HG03045 (cell line): ENCODE measurements around the gene PPARA.

Experiments
- ATAC-seq: cut with Tn5 transposase; IDR thresholded peaks from one replicate; pipeline ENCODE4 v1.9.1; 2021; ENCODE audit warnings: mild to moderate bottlenecking, moderate library complexity; ENCODE audit not compliant: unreplicated experiment

The PPARA gene

GRCh38 chr22:46202897-46203600, 52.7 kb downstream of the PPARA start:
- ATAC-seq = no peak

GRCh38 chr22:46203601-46203980, 53.3 kb downstream of the PPARA start:
- ATAC-seq = no peak

GRCh38 chr22:46209262-46209661, 58.9 kb downstream of the PPARA start:
- no peak for ATAC-seq

- ATAC-seq = no peak
Observed at GRCh38 chr22:46212195-46212594, 61.9 kb downstream of the PPARA start.

- ATAC-seq = no peak
Observed at GRCh38 chr22:46213052-46213451, 62.7 kb downstream of the PPARA start.

GRCh38 chr22:46214149-46214548, 63.8 kb downstream of the PPARA start:
- ATAC-seq = no peak

GRCh38 chr22:46214616-46215015, 64.3 kb downstream of the PPARA start:
- ATAC-seq = no peak

GRCh38 chr22:46219636-46220035, 69.3 kb downstream of the PPARA start:
- ATAC-seq = no peak

GRCh38 chr22:46220921-46221320, 70.6 kb downstream of the PPARA start:
- ATAC-seq = no peak

- ATAC-seq = no peak
Observed at GRCh38 chr22:46224044-46224897, 73.9 kb downstream of the PPARA start.

GRCh38 chr22:46224898-46225290, 74.6 kb downstream of the PPARA start:
- ATAC-seq = no peak

GRCh38 chr22:46225631-46226030, 75.3 kb downstream of the PPARA start:
- ATAC-seq = no peak

- no peak for ATAC-seq
Observed at GRCh38 chr22:46226577-46226976, 76.3 kb downstream of the PPARA start.

DNA sequence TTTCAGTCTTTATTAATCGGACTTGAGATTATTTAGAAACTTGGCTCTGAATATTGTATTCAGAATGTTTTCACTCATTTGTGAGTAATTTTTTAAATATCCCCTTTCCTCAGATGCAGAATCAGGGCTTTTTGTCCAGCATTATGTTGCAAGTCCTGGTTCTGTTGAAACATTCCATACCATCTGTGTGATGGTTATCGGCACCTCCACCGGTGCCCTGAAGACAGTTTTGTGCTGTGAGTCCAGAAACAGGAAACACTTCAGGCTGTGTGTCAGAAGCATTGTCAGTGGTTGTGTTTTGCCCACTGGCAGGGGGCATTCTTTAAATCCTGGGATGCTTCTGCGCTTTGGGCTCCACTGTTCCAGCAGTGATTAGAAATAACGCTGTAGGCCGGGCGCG, 79.4 kb downstream of the PPARA start:
- ATAC-seq = no peak

DNA sequence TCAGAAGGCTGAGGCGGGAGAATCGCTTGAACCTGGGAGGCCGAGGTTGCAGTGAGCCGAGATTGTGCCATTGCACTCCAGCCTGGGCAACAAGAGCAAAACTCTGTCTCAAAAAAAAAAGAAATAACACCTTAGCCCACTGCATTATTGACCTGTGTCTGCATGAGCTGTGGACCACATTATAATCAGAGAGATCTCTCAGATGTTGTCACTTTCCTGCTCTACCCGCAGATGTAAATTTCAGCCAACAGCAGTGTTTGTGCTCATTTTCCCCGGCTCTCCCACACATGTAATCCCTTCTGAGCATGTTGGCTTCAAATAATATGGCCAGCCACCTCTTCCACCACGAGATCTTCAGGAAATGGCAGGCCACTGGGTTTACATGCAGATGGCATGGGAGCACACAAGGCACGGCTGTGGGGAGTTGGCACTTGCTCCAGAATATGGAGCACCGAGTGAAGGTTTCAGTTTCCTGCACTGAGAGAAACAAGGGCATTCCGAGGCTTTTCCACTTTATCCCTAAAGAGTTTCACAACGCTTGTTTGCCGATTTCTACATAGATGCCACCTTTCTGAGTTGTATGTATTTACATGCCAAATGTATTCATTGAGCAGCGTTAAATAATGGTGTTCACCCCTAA, 80.1 kb downstream of the PPARA start:
- no peak for ATAC-seq

DNA sequence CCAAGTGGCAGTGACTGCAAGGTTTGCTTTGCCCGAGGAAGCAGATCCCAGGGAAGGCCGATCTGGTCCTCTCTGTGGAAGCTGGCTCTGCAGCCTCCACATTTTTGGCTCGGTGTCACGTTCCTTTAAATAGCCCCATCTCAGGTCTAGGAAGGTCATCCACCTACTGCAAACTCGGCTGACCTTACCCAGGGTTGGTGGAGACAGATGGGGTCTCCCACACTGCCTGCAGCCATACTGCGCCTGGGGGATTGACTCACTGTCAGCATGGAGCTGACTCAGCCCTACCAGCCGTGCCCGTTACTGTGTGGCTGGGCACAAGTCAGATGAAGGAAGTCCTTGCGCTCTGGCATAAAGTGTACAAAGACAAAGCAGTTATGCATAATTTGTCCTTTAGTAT, 82.9 kb downstream of the PPARA start:
- no peak for ATAC-seq

DNA sequence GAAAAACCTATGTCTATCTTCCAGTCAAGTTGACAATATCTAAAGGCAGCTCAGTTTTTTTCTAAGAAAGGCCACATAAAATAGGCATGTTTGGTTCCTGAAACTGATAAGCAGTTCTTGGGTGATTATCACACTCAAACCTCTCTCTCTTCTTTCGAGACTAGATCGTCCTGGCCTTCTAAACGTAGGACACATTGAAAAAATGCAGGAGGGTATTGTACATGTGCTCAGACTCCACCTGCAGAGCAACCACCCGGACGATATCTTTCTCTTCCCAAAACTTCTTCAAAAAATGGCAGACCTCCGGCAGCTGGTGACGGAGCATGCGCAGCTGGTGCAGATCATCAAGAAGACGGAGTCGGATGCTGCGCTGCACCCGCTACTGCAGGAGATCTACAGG, 84.6 kb downstream of the PPARA start:
- ATAC-seq = no peak

DNA sequence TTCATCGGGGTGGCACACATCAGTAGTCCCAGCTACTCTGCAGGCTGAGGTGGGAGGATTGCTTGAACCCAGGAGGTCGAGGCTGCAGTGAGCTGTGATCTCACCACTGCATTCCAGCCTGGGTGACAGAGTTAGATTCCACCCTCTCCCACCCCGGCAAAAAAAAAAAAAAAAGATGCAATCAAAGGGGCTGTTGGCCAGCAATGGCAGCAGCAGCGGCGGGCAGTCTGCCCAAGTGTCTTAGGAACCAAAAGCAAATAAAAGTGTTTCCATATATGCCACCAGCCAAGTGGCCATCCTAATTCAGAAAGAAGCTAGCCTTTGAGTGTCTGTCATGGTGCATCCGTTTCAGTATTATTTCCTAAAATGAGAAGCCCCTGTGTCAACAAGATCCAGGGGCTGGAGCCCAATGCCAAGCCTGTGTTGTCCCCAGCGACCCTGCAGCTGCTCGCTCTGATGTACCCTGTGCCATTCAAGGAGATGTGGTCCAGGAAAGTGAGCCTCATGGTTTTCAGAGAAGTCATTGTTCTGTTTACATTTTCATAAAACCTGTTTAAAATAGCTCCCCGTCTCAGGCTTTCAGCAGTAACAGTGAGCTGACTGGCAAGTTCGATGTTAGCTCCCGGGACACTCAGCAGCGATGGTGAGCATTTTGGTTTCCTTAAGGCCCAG, 87.3 kb downstream of the PPARA start:
- ATAC-seq = no peak

DNA sequence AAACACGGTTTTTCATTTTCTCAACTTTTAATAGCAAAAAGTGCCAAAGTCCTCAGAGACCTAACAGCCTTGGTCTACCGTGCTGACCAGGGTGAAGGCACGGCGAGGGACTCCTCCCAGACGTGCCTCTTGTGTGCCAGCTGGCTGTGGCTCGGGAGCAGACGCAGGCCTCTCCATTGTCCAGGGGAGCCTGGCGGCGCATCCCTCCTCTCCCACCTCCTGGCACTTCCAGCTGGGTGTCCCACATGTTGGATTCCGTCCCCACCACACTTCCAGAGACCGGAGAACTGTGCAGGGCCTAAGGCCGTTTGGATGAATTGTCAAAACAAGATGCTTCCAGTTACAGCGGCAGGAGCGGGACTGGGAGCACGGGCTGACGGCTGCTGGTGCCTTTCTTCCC, 88.2 kb downstream of the PPARA start:
- ATAC-seq = no peak

DNA sequence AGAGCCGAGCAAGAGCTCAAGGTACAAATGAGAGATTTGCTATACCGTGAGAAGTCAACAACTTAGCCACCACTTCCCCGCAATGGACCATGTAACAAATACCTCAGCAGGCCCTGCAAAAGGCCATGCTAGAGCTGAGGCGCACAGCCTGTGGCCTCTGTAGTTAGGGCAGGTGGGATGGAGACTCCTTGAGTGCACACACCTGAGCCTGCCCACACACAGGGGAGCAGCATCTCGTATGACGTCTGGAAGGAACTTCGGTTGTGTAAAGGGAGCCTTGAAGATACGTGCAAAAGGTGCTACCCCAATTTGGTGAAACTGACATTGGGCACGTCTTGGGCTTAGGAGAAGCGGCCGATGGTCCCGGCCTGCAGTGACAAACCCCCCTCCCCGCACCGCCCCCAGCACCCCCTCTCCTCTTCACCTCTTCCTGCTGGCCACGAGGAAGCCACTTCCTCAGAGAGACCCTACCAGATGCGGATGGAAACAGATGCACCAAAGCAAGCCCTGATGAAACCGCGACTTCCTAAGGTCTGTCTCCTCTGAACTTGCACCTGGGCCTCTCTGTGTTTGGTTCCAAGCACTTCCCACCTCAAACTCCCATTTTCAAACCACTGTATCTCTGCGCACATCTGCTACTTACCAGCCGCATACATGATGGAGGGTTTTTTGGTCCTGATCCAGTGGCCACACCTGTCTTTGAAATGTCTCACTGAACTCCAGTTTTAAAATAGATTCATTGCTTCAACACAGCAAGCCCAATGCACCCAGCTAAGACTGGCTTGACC, 89.1 kb downstream of the PPARA start:
- ATAC-seq = no peak

GRCh38 chr22:46240073-46240472, 89.7 kb downstream of the PPARA start:
- ATAC-seq = no peak
